GM10248 (cell line): ENCODE results near the gene TCAP.

ENCODE experiments used
- CTCF ChIA-PET: fragments of 300-600 bp; sonication (Branson Sonifier 250); formaldehyde crosslinking; extraction: SDS; loops from one replicate; lab custom pipeline; 2021; ENCODE audit warnings: antibody characterized with exemption; lab: Yijun Ruan, JAX
- POLR2A ChIA-PET: fragments of 350-650 bp; sonication (Branson Sonifier 250); formaldehyde crosslinking; extraction: SDS; loops from one replicate; lab custom pipeline; 2020; ENCODE audit warnings: antibody characterized with exemption; lab: Yijun Ruan, JAX
- DNase-seq: peaks from one replicate; pipeline ENCODE4 v3.0.0; 2012; ENCODE audit errors: extremely low spot score
- TF ChIP-seq, protein P1 (sequence below): IDR thresholded peaks from 2 replicates; pipeline ENCODE4 v1.5.1; 2012; ENCODE audit warnings: mild to moderate bottlenecking, low read depth; ENCODE audit errors: extremely low read depth, missing control alignments, control extremely low read depth

The TCAP gene

GRCh38 chr17:39658760-39659159 lies 6.4 kb upstream of the TCAP start:
- ChIA-PET POLR2A (no interaction called here), CTCF (interaction anchor here (2.2 kb wide), 1 partner anchor 37 kb away, joined by 10 read pairs; no protein-coding TSS in a partner anchor)
- no peak for DNase-seq
- TF ChIP-seq, protein P1, sequence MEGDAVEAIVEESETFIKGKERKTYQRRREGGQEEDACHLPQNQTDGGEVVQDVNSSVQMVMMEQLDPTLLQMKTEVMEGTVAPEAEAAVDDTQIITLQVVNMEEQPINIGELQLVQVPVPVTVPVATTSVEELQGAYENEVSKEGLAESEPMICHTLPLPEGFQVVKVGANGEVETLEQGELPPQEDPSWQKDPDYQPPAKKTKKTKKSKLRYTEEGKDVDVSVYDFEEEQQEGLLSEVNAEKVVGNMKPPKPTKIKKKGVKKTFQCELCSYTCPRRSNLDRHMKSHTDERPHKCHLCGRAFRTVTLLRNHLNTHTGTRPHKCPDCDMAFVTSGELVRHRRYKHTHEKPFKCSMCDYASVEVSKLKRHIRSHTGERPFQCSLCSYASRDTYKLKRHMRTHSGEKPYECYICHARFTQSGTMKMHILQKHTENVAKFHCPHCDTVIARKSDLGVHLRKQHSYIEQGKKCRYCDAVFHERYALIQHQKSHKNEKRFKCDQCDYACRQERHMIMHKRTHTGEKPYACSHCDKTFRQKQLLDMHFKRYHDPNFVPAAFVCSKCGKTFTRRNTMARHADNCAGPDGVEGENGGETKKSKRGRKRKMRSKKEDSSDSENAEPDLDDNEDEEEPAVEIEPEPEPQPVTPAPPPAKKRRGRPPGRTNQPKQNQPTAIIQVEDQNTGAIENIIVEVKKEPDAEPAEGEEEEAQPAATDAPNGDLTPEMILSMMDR, result no peak

DNA sequence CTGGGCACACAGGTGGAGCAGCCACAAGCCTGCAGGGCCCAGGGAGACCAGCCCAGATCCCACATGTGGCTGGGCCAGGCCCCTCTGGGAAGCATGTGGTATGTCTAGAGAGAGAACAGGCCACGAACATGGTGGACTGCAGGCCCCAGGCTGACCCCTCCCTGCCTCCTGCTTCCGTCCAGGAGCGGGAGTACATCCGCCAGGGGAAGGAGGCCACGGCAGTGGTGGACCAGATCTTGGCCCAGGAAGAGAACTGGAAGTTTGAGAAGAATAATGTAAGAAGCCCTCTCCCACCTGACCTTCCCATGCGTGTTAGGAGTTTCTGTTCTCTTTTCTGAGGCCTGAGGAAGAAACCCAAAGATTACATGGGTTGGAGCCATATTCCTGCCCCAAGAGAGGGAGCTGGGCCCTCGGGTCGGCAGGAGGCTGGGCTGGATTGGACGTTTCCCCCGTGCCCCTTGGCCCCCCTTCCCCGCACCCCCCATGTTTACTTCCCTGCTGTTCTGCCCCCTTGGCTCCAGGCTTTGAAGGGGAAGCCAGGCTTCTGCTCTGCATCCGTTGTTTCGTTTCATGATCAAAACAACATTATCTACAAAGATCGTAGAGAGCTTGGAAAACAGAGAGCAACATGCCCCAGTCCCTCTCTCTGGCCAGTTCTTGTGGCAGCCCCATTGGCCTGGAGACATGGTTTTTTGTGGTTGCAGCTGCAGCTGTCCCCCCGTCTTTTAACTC lies 5.7 kb upstream of the TCAP start:
- TF ChIP-seq, protein P1, result no peak
- ChIA-PET CTCF (interaction anchor here (1.1 to 1.5 kb wide), 4 partner anchors 9 to 37 kb away, joined by 3 to 7 read pairs (median 6); no protein-coding TSS in a partner anchor), POLR2A (interaction anchor here (0.6 kb wide), 1 partner anchor 29 kb away, joined by 5 read pairs; the partner anchor contains the start of gene PGAP3)
- peak; percentile 56 for DNase-seq

DNA sequence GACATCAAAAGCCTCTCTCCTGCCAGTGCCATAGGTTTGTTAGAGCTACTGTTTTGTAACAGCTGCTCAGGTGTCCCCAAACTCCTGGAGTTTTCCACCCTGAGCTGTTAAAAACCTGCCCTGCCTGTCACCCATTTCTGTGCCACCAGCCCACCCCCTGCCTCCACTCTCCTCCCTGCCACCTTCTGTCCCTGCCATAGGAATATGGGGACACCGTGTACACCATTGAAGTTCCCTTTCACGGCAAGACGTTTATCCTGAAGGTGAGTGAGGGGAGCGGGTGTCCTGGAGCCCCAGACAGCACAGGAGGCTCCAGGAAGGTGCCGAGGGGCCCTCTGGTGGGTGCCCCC lies 5.2 kb upstream of the TCAP start:
- ChIA-PET CTCF (interaction anchor here (1.1 to 1.5 kb wide), 4 partner anchors 9 to 37 kb away, joined by 3 to 7 read pairs (median 6); no protein-coding TSS in a partner anchor), POLR2A (interaction anchor here (0.6 kb wide), 1 partner anchor 28 kb away, joined by 5 read pairs; the partner anchor contains the start of gene PGAP3)
- no peak for DNase-seq
- TF ChIP-seq, protein P1, result no peak

- CTCF ChIA-PET, result interaction anchor here (1.1 to 21.1 kb wide), 5 partner anchors 8 to 39 kb away, joined by 4 to 180 read pairs (median 6); no protein-coding TSS in a partner anchor
- no peak for DNase-seq
- TF ChIP-seq, protein P1, result no peak
- POLR2A ChIA-PET, result no interaction called here
Observed at GRCh38 chr17:39660397-39661385, 4.5 kb upstream of the TCAP start.

DNA sequence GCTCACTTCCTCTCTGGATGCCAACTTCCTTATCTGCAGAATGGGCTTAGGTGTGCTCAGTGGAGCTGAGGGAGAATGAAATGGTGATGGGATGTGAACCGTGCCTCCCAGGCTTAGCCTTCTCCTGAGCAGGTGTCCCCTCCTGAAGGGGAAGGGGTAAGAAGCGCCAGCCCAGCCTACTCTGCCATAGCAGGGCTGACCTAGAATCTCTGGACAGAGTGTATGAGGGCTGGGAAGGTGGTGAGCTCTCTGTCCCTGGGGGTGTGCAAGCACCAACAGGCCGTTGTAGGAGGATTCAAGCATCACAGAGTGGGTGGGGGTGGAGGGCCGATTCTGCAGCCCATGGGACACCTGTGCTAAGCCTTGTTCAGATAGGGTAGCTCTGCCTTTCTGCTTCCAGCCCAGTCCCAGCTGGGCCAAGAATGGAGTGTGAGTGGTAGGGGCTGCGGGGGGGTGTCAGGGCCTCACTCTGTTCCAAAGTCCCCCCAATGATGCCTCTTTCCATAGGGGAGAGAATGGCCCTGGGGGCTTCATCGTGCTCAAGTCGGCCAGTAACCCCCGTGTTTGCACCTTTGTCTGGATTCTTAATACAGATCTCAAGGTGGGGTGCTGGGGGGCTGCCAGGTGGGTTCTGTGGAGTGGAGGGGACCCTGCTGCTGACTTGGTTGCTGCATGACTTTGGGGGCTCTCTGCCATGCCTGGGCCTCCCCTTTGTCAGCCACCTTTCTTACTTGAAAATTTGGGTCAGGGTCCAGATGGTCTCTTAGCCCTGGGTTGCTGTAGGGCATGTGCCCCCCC lies 3.2 kb upstream of the TCAP start:
- ChIA-PET CTCF (interaction anchor here (0.8 to 21.1 kb wide), 5 partner anchors 9 to 40 kb away, joined by 3 to 180 read pairs (median 3); no protein-coding TSS in a partner anchor), POLR2A (no interaction called here)
- TF ChIP-seq, protein P1, result no peak
- no peak for DNase-seq
